PC-9 (cell line): ENCODE measurements around the gene RPL28. TPM values are rescaled to one million over a fixed set of nuclear protein-coding genes. Genes with fewer than 3 reads are reported as not detected.

Experiments
- BruUV-seq: library from RNA; stranded (reverse); fragments of 400-500 nt; replicated peaks from 2 replicates; lab custom pipeline; 2021; lab: Mats Ljungman, UMichigan
- CTCF ChIA-PET: fragments of 300-600 bp; sonication (Branson Sonifier 250); formaldehyde crosslinking; loops from one replicate; lab custom pipeline; 2022; ENCODE audit warnings: antibody characterized with exemption; lab: Charles Lee
- POLR2A ChIA-PET: fragments of 300-600 bp; sonication (Branson Sonifier 250); formaldehyde crosslinking; loops from one replicate; lab custom pipeline; 2022; ENCODE audit warnings: antibody characterized with exemption; ENCODE audit not compliant: unreplicated experiment; lab: Charles Lee
- DNase-seq, 2 experiments: peaks; one replicate each; pipeline versions ENCODE4 v3.0.0 to v3.0.0-alpha.2; 2015 to 2022; ENCODE audit warnings: mixed read lengths in 1 of 2
- H2AFZ ChIP-seq: fragments of 200-600 bp; sonication (generic); 2 replicates; pipeline ENCODE4 v1.8.1; 2017; ENCODE audit warnings: antibody characterized with exemption
- H3F3A ChIP-seq: fragments of 200-600 bp; sonication (generic); 2 replicates; pipeline ENCODE4 v1.8.1; 2017; ENCODE audit warnings: antibody characterized with exemption, mild to moderate bottlenecking, low read depth; ENCODE audit not compliant: insufficient read depth
- H3K27ac ChIP-seq: fragments of 200-600 bp; sonication (generic); 2 replicates; pipeline ENCODE4 v1.6.1; 2016; ENCODE audit warnings: mixed run types
- H3K27me3 ChIP-seq: fragments of 200-600 bp; sonication (generic); 2 replicates; pipeline ENCODE4 v1.6.1; 2016; ENCODE audit warnings: low read depth, mixed run types; ENCODE audit not compliant: insufficient read depth
- H3K36me3 ChIP-seq: fragments of 200-600 bp; sonication (generic); 2 replicates; pipeline ENCODE4 v1.6.1; 2016; ENCODE audit warnings: low read depth, mixed run types
- H3K4me1 ChIP-seq: fragments of 200-600 bp; sonication (generic); replicated peaks from 2 replicates; pipeline ENCODE4 v1.6.1; 2016; ENCODE audit warnings: mixed run types; ENCODE audit not compliant: insufficient read depth
- H3K4me2 ChIP-seq: fragments of 200-600 bp; sonication (generic); 2 replicates; pipeline ENCODE4 v1.6.1; 2017; ENCODE audit warnings: mixed run types
- H3K4me3 ChIP-seq: fragments of 200-600 bp; sonication (generic); 2 replicates; pipeline ENCODE4 v1.6.1; 2016; ENCODE audit warnings: mixed run types
- H3K79me2 ChIP-seq: fragments of 200-600 bp; sonication (generic); 2 replicates; pipeline ENCODE4 v1.6.1; 2017; ENCODE audit warnings: low read depth, mixed run types
- H3K9me2 ChIP-seq: fragments of 200-600 bp; sonication (generic); 2 replicates; pipeline ENCODE4 v1.8.1; 2017; ENCODE audit warnings: mild to moderate bottlenecking; ENCODE audit not compliant: insufficient read depth
- H3K9me3 ChIP-seq: fragments of 200-600 bp; sonication (generic); 2 replicates; pipeline ENCODE4 v1.8.1; 2016; ENCODE audit warnings: low read depth; ENCODE audit not compliant: insufficient read depth
- H4K20me1 ChIP-seq: fragments of 200-600 bp; sonication (generic); 2 replicates; pipeline ENCODE4 v1.8.1; 2017; ENCODE audit not compliant: insufficient read depth
- EZH2 ChIP-seq: fragments of 200-600 bp; sonication (generic); IDR thresholded peaks from 2 replicates; pipeline ENCODE4 v1.8.0; 2017; ENCODE audit warnings: antibody characterized with exemption, low read depth
- intact Hi-C: fragments of 100-400 bp; cut with micrococcal nuclease; formaldehyde crosslinking; loops from one replicate; pipeline ENCODE4 v1.10.0; 2022; ENCODE audit not compliant: unreplicated experiment
- total RNA-seq: library from RNA; stranded (reverse); gene quantifications from 2 replicates; pipeline ENCODE4 v1.2.3, GENCODE V29; 2021
- TF ChIP-seq, protein P1 (sequence below): fragments of 200-600 bp; sonication (generic); conservative IDR thresholded peaks from 2 replicates; pipeline ENCODE4 v1.6.1; 2017; ENCODE audit warnings: mixed run types, antibody characterized with exemption, mild to moderate bottlenecking, moderate library complexity

Gene RPL28
- total RNA-seq, 1 experiment from 2014 or later, result 2,433 TPM

DNA sequence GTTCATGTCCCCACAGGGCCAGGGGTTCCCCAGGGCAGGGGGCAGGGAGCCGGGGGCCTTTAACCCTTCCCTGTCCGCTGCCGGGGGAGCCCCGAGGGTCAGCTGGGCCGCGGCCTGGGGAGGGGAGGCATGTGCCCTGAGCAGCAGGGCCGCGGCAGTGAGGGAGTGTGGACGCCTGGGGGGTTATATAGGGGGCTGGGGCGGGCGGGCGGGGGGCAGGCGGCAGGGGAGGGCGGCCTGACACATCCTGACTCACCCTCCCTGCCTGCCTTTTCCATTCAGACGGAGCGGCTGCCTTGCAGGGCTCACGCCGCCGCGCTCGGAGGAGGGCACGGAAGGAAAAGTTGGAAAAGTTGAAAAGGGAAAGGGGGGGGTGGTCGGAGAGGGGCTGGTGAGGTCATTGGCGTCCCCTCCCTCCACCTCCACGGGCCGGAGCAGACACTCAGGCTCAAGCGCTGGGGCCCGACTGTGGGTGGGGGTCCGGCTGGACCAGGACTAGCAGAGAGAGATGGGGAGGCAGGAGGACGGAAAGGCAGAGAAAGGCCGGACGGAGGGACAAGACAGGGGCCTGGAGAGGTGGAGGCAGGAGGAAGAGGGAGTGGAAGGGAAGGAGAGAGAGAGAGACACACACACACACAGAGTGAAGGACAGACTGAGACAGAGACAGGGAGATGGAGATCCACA, 15.3 kb upstream of the RPL28 start, which contains the start of gene IL11:
TSS of gene IL11 (minus strand) at position 159 of the 684 bp plus-strand sequence. CDS start at position 6, 153 bp downstream.
- Histone ChIP-seq H3K36me3 (no peaks in the 10 kb centered on the region), H3K4me1 (peaks cover 42% of the 10 kb centered on the region), H3K4me3 (peak within 1 kb of the TSS; percentile 62), H3K27ac (no peak within 1 kb of the TSS), H3K79me2 (no peaks in the 10 kb centered on the region), H3K27me3 (peaks cover 5% of the 10 kb centered on the region; the same call in 1 of the 2 replicates), H3K9me3 (no peaks in the 10 kb centered on the region), H2AFZ (peak within 1 kb of the TSS; percentile 75), H4K20me1 (no peaks in the 10 kb centered on the region), H3F3A (peaks cover 35% of the 10 kb centered on the region; the same call in 1 of the 2 replicates), H3K9me2 (no peaks in the 10 kb centered on the region), H3K4me2 (peak within 1 kb of the TSS; percentile 96)
- CTCF ChIA-PET, result no interaction called here
- intact Hi-C loops, result no loop called here
- no TSS peak for BruUV-seq
- DNase-seq, result peak in 1 of 2 experiments; percentile 33
- no peak for TF ChIP-seq EZH2
- TF ChIP-seq, protein P1, sequence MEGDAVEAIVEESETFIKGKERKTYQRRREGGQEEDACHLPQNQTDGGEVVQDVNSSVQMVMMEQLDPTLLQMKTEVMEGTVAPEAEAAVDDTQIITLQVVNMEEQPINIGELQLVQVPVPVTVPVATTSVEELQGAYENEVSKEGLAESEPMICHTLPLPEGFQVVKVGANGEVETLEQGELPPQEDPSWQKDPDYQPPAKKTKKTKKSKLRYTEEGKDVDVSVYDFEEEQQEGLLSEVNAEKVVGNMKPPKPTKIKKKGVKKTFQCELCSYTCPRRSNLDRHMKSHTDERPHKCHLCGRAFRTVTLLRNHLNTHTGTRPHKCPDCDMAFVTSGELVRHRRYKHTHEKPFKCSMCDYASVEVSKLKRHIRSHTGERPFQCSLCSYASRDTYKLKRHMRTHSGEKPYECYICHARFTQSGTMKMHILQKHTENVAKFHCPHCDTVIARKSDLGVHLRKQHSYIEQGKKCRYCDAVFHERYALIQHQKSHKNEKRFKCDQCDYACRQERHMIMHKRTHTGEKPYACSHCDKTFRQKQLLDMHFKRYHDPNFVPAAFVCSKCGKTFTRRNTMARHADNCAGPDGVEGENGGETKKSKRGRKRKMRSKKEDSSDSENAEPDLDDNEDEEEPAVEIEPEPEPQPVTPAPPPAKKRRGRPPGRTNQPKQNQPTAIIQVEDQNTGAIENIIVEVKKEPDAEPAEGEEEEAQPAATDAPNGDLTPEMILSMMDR, result no peak
- POLR2A ChIA-PET, result no interaction called here

DNA sequence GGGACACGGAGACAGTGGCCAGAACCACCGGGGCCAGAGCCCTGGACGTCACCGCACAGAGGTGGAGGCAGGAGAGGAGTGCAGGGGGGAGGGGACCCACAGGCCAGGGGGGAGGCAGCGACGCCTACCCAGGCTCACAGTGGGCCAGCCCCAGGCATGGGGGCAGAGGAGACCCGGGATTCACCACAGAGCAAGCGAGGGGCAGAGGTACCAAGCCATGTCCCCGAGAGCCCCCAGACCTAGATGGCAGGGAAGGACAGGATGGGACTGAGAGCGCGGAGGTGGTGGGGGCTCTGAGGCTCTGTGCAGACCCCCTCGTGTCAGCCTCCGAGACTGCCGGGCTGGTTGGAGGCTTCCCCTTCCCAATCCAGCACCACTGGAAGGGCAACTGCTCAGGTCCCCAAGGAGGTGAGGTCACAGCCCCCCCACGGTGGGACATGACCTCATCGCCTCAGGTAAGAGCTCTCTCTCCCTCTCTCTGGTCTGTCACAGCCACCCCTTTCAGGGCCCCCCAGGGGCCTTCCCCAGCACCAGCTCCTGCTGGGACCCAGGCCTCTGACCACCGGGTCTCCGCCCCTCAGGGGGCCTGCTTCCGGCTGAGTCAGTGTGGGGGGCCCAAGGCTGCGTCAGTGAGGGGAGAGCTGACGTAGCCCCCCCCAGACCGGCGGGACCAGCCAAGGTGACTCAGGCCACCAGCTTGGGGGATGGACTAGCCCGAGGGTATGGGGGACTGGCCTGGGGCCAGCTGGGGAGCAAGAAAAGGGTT, 13.2 kb upstream of the RPL28 start:
- TSS peak; percentile 17 for BruUV-seq
- H3K4me2 ChIP-seq, result peak overlapping the region; percentile 71
- peak overlapping the region; percentile 24; the same call in 1 of the 2 replicates for H3K4me3 ChIP-seq
- ChIA-PET CTCF (interaction anchor here (0.6 to 0.7 kb wide), 3 partner anchors 9 to 232 kb away, joined by 3 read pairs; partner anchors contain the start of gene GARIN5B), POLR2A (interaction anchor here (0.6 to 1.2 kb wide), 7 partner anchors 19 to 748 kb away, joined by 3 to 15 read pairs (median 6); partner anchors contain the start of genes KMT5C and ZNF787)
- no peaks in the 10 kb centered on the region for H3K36me3 ChIP-seq
- intact Hi-C loops, result no loop called here
- TF ChIP-seq, protein P1, result no peak
- no peak for TF ChIP-seq EZH2
- no peaks in the 10 kb centered on the region for H3K79me2 ChIP-seq
- H3F3A ChIP-seq, result peaks cover 50% of the 10 kb centered on the region; the same call in 1 of the 2 replicates
- peak; percentile 64 to 91 for DNase-seq
- H3K9me3 ChIP-seq, result no peaks in the 10 kb centered on the region
- peaks cover 12% of the 10 kb centered on the region for H4K20me1 ChIP-seq
- H3K9me2 ChIP-seq, result no peaks in the 10 kb centered on the region
- H3K27ac ChIP-seq, result no peak overlapping the region
- H3K27me3 ChIP-seq, result peaks cover 5% of the 10 kb centered on the region; the same call in 1 of the 2 replicates
- H3K4me1 ChIP-seq, result peaks cover 50% of the 10 kb centered on the region
- no peak overlapping the region for H2AFZ ChIP-seq
